ENCODE data around the gene LYRM4. TPM values are rescaled to one million over a fixed set of nuclear protein-coding genes. Genes with fewer than 3 reads are reported as not detected.
A peak's percentile ranks its signal among the peaks of the same experiment; 100 is the strongest.

LYRM4 gene
- total and polyA plus RNA-seq, 9 of the 15 experiments (the other 6 are each of a cell fraction or from before 2014, with no cell fraction given): 24.2 to 69.4 (median 41.8) TPM

- peak; percentile 7; the same call in 1 of the 2 replicates for TF ChIP-seq ARID1B (IDR thresholded peaks at IDR 0.05)
- TF ChIP-seq ZNF511 (CRISPR knock-in tag; IDR thresholded peaks at IDR 0.05): no peak
- TF ChIP-seq EHMT2 (IDR thresholded peaks at IDR 0.05): 0 out of 2 replicates have a peak, but pooled peaks have one; percentile 43
- no peak for TF ChIP-seq MXI1 (IDR thresholded peaks at IDR 0.05; ENCODE audit: low read depth, low read length)
- TF ChIP-seq, protein P1, sequence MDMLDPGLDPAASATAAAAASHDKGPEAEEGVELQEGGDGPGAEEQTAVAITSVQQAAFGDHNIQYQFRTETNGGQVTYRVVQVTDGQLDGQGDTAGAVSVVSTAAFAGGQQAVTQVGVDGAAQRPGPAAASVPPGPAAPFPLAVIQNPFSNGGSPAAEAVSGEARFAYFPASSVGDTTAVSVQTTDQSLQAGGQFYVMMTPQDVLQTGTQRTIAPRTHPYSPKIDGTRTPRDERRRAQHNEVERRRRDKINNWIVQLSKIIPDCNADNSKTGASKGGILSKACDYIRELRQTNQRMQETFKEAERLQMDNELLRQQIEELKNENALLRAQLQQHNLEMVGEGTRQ (CRISPR knock-in tag; IDR thresholded peaks at IDR 0.05): peak; percentile 82
- no peak for TF ChIP-seq DIDO1 (tag; IDR thresholded peaks at IDR 0.05; ENCODE audit: low read depth)
- TF ChIP-seq BCOR (IDR thresholded peaks at IDR 0.05): no peak
- peak in 1 of 2 experiments; percentile 67; a peak in 1 of 4 replicates for TF ChIP-seq HDAC1 (IDR thresholded peaks at IDR 0.05)
- TF ChIP-seq SP2 (IDR thresholded peaks at IDR 0.05; ENCODE audit: extremely low read depth, low read depth, low read length, poor library complexity, severe bottlenecking): no peak
- no peak for TF ChIP-seq ZNF12 (CRISPR knock-in tag; IDR thresholded peaks at IDR 0.05)
- TF ChIP-seq RHOXF2B (CRISPR knock-in tag; conservative IDR thresholded peaks at IDR 0.05): no peak
- no peak for TF ChIP-seq XRCC3 (IDR thresholded peaks at IDR 0.05)
- TF ChIP-seq BDP1 (IDR thresholded peaks at IDR 0.05; ENCODE audit: insufficient read depth, insufficient read length): no peak
- TF ChIP-seq THRAP3 (IDR thresholded peaks at IDR 0.05; ENCODE audit: borderline replicate concordance): no peak
- no peak for TF ChIP-seq HDAC6 (IDR thresholded peaks at IDR 0.05; ENCODE audit: low read depth, low read length)
- TF ChIP-seq STAT5B (CRISPR knock-in tag; IDR thresholded peaks at IDR 0.05): no peak
- no peak for TF ChIP-seq NR1H2 (CRISPR knock-in tag; IDR thresholded peaks at IDR 0.05)
- TF ChIP-seq POLR2AphosphoS2 (IDR thresholded peaks at IDR 0.05; ENCODE audit: low read length): no peak
- TF ChIP-seq ZNF395 (CRISPR knock-in tag; IDR thresholded peaks at IDR 0.05): no peak; the same call in none of the 2 replicates
- TF ChIP-seq STAT5A (IDR thresholded peaks at IDR 0.05; ENCODE audit: borderline replicate concordance, low read length): no peak
- peak; percentile 66; the same call in 1 of the 2 replicates for TF ChIP-seq CTBP1 (IDR thresholded peaks at IDR 0.05; ENCODE audit: borderline replicate concordance)
- no peak for TF ChIP-seq NR2C1 (IDR thresholded peaks at IDR 0.05)
- TF ChIP-seq NR2C1 (tag; IDR thresholded peaks at IDR 0.05): peak; percentile 61
- TF ChIP-seq, protein P2, sequence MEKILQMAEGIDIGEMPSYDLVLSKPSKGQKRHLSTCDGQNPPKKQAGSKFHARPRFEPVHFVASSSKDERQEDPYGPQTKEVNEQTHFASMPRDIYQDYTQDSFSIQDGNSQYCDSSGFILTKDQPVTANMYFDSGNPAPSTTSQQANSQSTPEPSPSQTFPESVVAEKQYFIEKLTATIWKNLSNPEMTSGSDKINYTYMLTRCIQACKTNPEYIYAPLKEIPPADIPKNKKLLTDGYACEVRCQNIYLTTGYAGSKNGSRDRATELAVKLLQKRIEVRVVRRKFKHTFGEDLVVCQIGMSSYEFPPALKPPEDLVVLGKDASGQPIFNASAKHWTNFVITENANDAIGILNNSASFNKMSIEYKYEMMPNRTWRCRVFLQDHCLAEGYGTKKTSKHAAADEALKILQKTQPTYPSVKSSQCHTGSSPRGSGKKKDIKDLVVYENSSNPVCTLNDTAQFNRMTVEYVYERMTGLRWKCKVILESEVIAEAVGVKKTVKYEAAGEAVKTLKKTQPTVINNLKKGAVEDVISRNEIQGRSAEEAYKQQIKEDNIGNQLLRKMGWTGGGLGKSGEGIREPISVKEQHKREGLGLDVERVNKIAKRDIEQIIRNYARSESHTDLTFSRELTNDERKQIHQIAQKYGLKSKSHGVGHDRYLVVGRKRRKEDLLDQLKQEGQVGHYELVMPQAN (IDR thresholded peaks at IDR 0.05; ENCODE audit: borderline replicate concordance): 0 out of 2 replicates have a peak, but pooled peaks have one; percentile 8
- no peak for TF ChIP-seq ZNF3 (CRISPR knock-in tag; IDR thresholded peaks at IDR 0.05)
- no peak for TF ChIP-seq CHCHD3 (CRISPR knock-in tag; IDR thresholded peaks at IDR 0.05)
Observed at GRCh38 chr6:5302220-5302946, 41.6 kb upstream of the LYRM4 start (continued).

All from K562 (cell line).